Psoas muscle (tissue), 8 donors: ENCODE measurements around the gene COL5A1. TPM values are rescaled to one million over a fixed set of nuclear protein-coding genes. Genes with fewer than 3 reads are reported as not detected.
A peak's percentile ranks its signal among the peaks of the same experiment; 100 is the strongest.

Source experiments
- ATAC-seq, 4 donors: fragments of 200-7000 bp; cut with Tn5 transposase; one replicate each; pipeline ENCODE4 v1.9.1; 2020; ENCODE audit warnings: moderate library complexity in 3 of 4, mild to moderate bottlenecking in 2 of 4
- DNase-seq, 2 donors: peaks; one replicate each; pipeline ENCODE4 v3.0.0-alpha.2; 2020
- H3K27ac ChIP-seq: fragments of 200-600 bp; one replicate; pipeline ENCODE4 v1.8.0; 2022
- H3K27me3 ChIP-seq, 3 donors: fragments of 200-600 bp in 1 of 3; one replicate each; pipeline versions ENCODE4 v1.6.1 to v1.8.0; 2013 to 2022; ENCODE audit warnings: low read length in 2 of 3, mild to moderate bottlenecking in 2 of 3, moderate library complexity in 1 of 3; ENCODE audit not compliant: insufficient read depth in 3 of 3
- H3K36me3 ChIP-seq, 2 donors: fragments of 200-600 bp in 1 of 2; one replicate each; pipeline versions ENCODE4 v1.6.1 to v1.8.0; 2013 to 2022; ENCODE audit warnings: low read depth in 1 of 2, mild to moderate bottlenecking in 1 of 2, moderate library complexity in 1 of 2; ENCODE audit not compliant: insufficient read depth in 1 of 2
- H3K4me1 ChIP-seq: fragments of 200-600 bp; one replicate; pipeline ENCODE4 v1.8.0; 2022
- H3K4me3 ChIP-seq: fragments of 200-600 bp; one replicate; pipeline ENCODE4 v1.8.0; 2022; ENCODE audit warnings: mild to moderate bottlenecking
- H3K9me3 ChIP-seq: fragments of 200-600 bp; one replicate; pipeline ENCODE4 v1.8.0; 2022
- WGBS, 3 donors: extraction: QIAGEN DNeasy Blood & Tissue Kit; methylation state at CpG; one replicate each; pipeline versions ENCODE4 v1.1.6 to v1.1.7; 2013; 5-methylcytosine and 5-hydroxymethylcytosine counted together
- intact Hi-C, 2 donors: fragments of 100-400 bp; cut with DNase I; formaldehyde crosslinking; loops; one replicate each; pipeline versions ENCODE4 v1.11.0 to v1.14.2; 2022
- polyA plus RNA-seq, 3 donors: library from polyadenylated mRNA; stranded (reverse); fragments of 200-250 nt; gene quantifications; one replicate each; pipeline ENCODE4 v1.2.3, GENCODE V29; 2013
- total RNA-seq, 4 donors: library from RNA; stranded (reverse); fragmentation: NEBNext Ultra II Directional in 2 of 4; extraction: Animal tissue kit (Norgen Biotek cat#: 25700) in 2 of 4; gene quantifications; one replicate each; pipeline versions ENCODE4 v1.2.1 to v1.2.4, GENCODE V29; 2021 to 2023
- TF ChIP-seq, protein P1 (sequence below): fragments of 200-600 bp; IDR thresholded peaks from one replicate; pipeline ENCODE4 v1.8.0; 2022; ENCODE audit warnings: antibody characterized with exemption
- donor health status: healthy with polysubstance abuse.
- donor health status: DM: no; HTN: no; CAD: no; lungs with moderate emphysema.
- donor health status: Bipolar disorder and iron deficiency.
- donor health status: healthy.
- donor health status: DM: yes; HTN: yes; CAD: no.
- donor health status: DM: no; HTN: no; CAD: no.
- donor health status: DM: no; HTN: no; CAD: no.
- donor health status: DM: yes; HTN: yes; CAD: no.

The COL5A1 gene
- total and polyA plus RNA-seq, 7 donors, result 1.7 to 11.3 (median 3.4) TPM

GRCh38 chr9:134726026-134726721 is 84.6 kb downstream of the COL5A1 start:
- intact Hi-C loops, result no loop called here
- Histone ChIP-seq H3K27me3 (peaks cover 0 to 74% (median 4%) of the 10 kb centered on the region in 3 donors), H3K4me3 (no peak overlapping the region), H3K36me3 (no peaks in the 10 kb centered on the region), H3K4me1 (no peaks in the 10 kb centered on the region), H3K9me3 (no peaks in the 10 kb centered on the region), H3K27ac (no peak overlapping the region)
- ATAC-seq (no peak), DNase-seq (no peak)
- whole genome bisulfite sequencing, 3 donors, result 93 to 95% (median 94%) methylated on average over 4 of the region's 4 CpGs
- TF ChIP-seq, protein P1, sequence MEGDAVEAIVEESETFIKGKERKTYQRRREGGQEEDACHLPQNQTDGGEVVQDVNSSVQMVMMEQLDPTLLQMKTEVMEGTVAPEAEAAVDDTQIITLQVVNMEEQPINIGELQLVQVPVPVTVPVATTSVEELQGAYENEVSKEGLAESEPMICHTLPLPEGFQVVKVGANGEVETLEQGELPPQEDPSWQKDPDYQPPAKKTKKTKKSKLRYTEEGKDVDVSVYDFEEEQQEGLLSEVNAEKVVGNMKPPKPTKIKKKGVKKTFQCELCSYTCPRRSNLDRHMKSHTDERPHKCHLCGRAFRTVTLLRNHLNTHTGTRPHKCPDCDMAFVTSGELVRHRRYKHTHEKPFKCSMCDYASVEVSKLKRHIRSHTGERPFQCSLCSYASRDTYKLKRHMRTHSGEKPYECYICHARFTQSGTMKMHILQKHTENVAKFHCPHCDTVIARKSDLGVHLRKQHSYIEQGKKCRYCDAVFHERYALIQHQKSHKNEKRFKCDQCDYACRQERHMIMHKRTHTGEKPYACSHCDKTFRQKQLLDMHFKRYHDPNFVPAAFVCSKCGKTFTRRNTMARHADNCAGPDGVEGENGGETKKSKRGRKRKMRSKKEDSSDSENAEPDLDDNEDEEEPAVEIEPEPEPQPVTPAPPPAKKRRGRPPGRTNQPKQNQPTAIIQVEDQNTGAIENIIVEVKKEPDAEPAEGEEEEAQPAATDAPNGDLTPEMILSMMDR, result no peak

DNA sequence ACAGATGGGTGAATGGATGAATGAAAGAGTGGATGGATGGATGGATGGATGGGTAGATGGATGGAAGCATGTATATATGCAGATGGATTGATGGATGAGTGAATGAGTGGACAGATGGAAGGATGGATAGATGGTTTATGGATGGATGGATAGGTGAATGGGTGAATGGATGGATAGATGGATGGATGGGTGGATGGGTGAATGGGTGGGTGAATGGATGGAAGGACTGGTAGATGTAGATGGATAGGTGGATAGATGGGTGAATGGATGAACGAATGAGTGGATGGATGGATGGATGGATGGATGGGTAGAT is 85.1 kb downstream of the COL5A1 start:
- 83 to 100% (median 95%) methylated on average over 1 of the region's 1 CpG for WGBS, 3 donors
- intact Hi-C loops, result no loop called here
- H3K36me3 ChIP-seq, result no peaks in the 10 kb centered on the region
- TF ChIP-seq, protein P1, result no peak
- no peak for ATAC-seq
- no peaks in the 10 kb centered on the region for H3K4me1 ChIP-seq
- no peak overlapping the region for H3K4me3 ChIP-seq
- no peak overlapping the region for H3K27ac ChIP-seq
- H3K9me3 ChIP-seq, result no peaks in the 10 kb centered on the region
- DNase-seq, result no peak
- H3K27me3 ChIP-seq, result peaks cover 0 to 75% (median 4%) of the 10 kb centered on the region in 3 donors

- Histone ChIP-seq H3K4me3 (no peak overlapping the region), H3K4me1 (no peaks in the 10 kb centered on the region), H3K27ac (no peak overlapping the region), H3K27me3 (peaks cover 0 to 76% (median 5%) of the 10 kb centered on the region in 3 donors), H3K36me3 (no peaks in the 10 kb centered on the region), H3K9me3 (no peaks in the 10 kb centered on the region)
- intact Hi-C loops, result no loop called here
- TF ChIP-seq, protein P1, result no peak
- WGBS, 3 donors, result 67 to 75% (median 67%) methylated on average over 29 of the region's 29 CpGs
- ATAC-seq, result no peak
- peak in 1 of 2 donors; percentile 59 for DNase-seq
These were observed 86.6 kb downstream of the COL5A1 start for GRCh38 chr9:134728021-134728795.

GRCh38 chr9:134728801-134729495 is 87.3 kb downstream of the COL5A1 start:
- Histone ChIP-seq H3K9me3 (no peaks in the 10 kb centered on the region), H3K36me3 (no peaks in the 10 kb centered on the region), H3K27me3 (peaks cover 0 to 78% (median 6%) of the 10 kb centered on the region in 3 donors), H3K4me1 (no peaks in the 10 kb centered on the region), H3K4me3 (no peak overlapping the region), H3K27ac (no peak overlapping the region)
- DNase-seq (no peak), ATAC-seq (no peak)
- WGBS, 3 donors, result 44 to 60% (median 53%) methylated on average over 23 to 28 of the region's 28 CpGs
- TF ChIP-seq, protein P1, result no peak
- intact Hi-C loops, result no loop called here
